SH-SY5Y (cell line): ENCODE data around the gene CASP9.

Experiments
- GATA2 ChIP-seq: IDR thresholded peaks from 2 replicates; pipeline ENCODE4 v1.6.1; 2011; ENCODE audit warnings: mild to moderate bottlenecking, low read depth, low read length
- GATA3 ChIP-seq: IDR thresholded peaks from 2 replicates; pipeline ENCODE4 v1.6.1; 2011; ENCODE audit warnings: low read depth, mild to moderate bottlenecking, low read length, moderate library complexity

GRCh38 chr1:15476927-15477326 lies 47.1 kb downstream of the CASP9 start:
- no peak for TF ChIP-seq GATA2
- TF ChIP-seq GATA3, result no peak
